Neuronal stem cell (in vitro differentiated cells): ENCODE data around the gene C2CD4C.

Experiments
- DNase-seq: peaks from one replicate; pipeline ENCODE4 v3.0.0-alpha.2; 2013; ENCODE audit warnings: low spot score
- H2AFZ ChIP-seq: one replicate; pipeline ENCODE4 v1.6.1; 2013; ENCODE audit warnings: mild to moderate bottlenecking, low read length, inconsistent platforms
- H2AK5ac ChIP-seq: 2 replicates; pipeline ENCODE4 v1.6.1; 2013; ENCODE audit warnings: low read depth, mild to moderate bottlenecking, inconsistent platforms, low read length, moderate library complexity, mixed read lengths
- H2BK120ac ChIP-seq: 2 replicates; pipeline ENCODE4 v1.6.1; 2013; ENCODE audit warnings: low read depth, mild to moderate bottlenecking, inconsistent platforms, low read length, moderate library complexity, mixed read lengths
- H2BK12ac ChIP-seq: one replicate; pipeline ENCODE4 v1.6.1; 2013; ENCODE audit warnings: low read length, inconsistent platforms
- H2BK15ac ChIP-seq: 2 replicates; pipeline ENCODE4 v1.6.1; 2013; ENCODE audit warnings: mild to moderate bottlenecking, low read length, inconsistent platforms, mixed read lengths
- H2BK5ac ChIP-seq: one replicate; pipeline ENCODE4 v1.6.1; 2013; ENCODE audit warnings: inconsistent platforms, mild to moderate bottlenecking, low read length, moderate library complexity
- H3K14ac ChIP-seq: one replicate; pipeline ENCODE4 v1.6.1; 2013; ENCODE audit warnings: low read length, inconsistent platforms
- H3K18ac ChIP-seq: 2 replicates; pipeline ENCODE4 v1.6.1; 2013; ENCODE audit warnings: low read length, inconsistent platforms
- H3K23ac ChIP-seq: 2 replicates; pipeline ENCODE4 v1.6.1; 2013; ENCODE audit warnings: low read depth, mild to moderate bottlenecking, mixed read lengths, low read length, inconsistent platforms; ENCODE audit not compliant: poor library complexity
- H3K27ac ChIP-seq: replicated peaks from 3 replicates; pipeline ENCODE4 v1.5.1; 2013; ENCODE audit warnings: low read length, inconsistent platforms
- H3K27me3 ChIP-seq, 3 experiments: 2 replicates each; pipeline ENCODE4 v1.6.1; 2013; ENCODE audit warnings: low read length in 3 of 3, mild to moderate bottlenecking in 2 of 3, inconsistent platforms in 1 of 3, low read depth in 1 of 3, mixed read lengths in 1 of 3, moderate library complexity in 1 of 3; ENCODE audit not compliant: control insufficient read depth in 3 of 3, insufficient read depth in 3 of 3
- H3K36me3 ChIP-seq, 2 donors: replicated peaks in 1 of 2; 2 replicates each; pipeline ENCODE4 v1.6.1; 2013; ENCODE audit warnings: low read length in 2 of 2; ENCODE audit not compliant: control insufficient read depth in 2 of 2, insufficient read depth in 2 of 2
- H3K4ac ChIP-seq: 2 replicates; pipeline ENCODE4 v1.6.1; 2013; ENCODE audit warnings: inconsistent platforms, mild to moderate bottlenecking, low read length, moderate library complexity
- H3K4me1 ChIP-seq, 2 donors: 1 replicate in 1 of 2; 2 replicates in 1 of 2; pipeline ENCODE4 v1.6.1; 2013; ENCODE audit warnings: low read length in 2 of 2, low read depth in 1 of 2; ENCODE audit not compliant: control insufficient read depth in 2 of 2, insufficient read depth in 1 of 2
- H3K4me2 ChIP-seq: one replicate; pipeline ENCODE4 v1.6.1; 2013; ENCODE audit warnings: mild to moderate bottlenecking, low read length, inconsistent platforms; ENCODE audit not compliant: insufficient read depth, poor library complexity, severe bottlenecking
- H3K4me3 ChIP-seq, 2 donors: 2 replicates each; pipeline ENCODE4 v1.5.1; 2013; ENCODE audit warnings: low read length in 2 of 2, mild to moderate bottlenecking in 2 of 2, inconsistent platforms in 1 of 2, moderate library complexity in 1 of 2
- H3K79me1 ChIP-seq: one replicate; pipeline ENCODE4 v1.6.1; 2013; ENCODE audit warnings: low read depth, mild to moderate bottlenecking, inconsistent platforms, low read length, moderate library complexity
- H3K9ac ChIP-seq: one replicate; pipeline ENCODE4 v1.6.1; 2013; ENCODE audit warnings: mild to moderate bottlenecking, low read depth, low read length, inconsistent platforms; ENCODE audit not compliant: poor library complexity
- H3K9me3 ChIP-seq, 2 donors: replicated peaks in 1 of 2; 2 replicates each; pipeline versions ENCODE3 to v1.6.1; 2013; ENCODE audit warnings: low read length in 2 of 2, mild to moderate bottlenecking in 2 of 2, inconsistent platforms in 1 of 2, low read depth in 1 of 2, mixed read lengths in 1 of 2, moderate library complexity in 1 of 2; ENCODE audit not compliant: control insufficient read depth in 2 of 2, insufficient read depth in 1 of 2
- H4K8ac ChIP-seq: one replicate; pipeline ENCODE4 v1.6.1; 2013; ENCODE audit warnings: low read depth, mild to moderate bottlenecking, inconsistent platforms, low read length, moderate library complexity
- H4K91ac ChIP-seq: one replicate; pipeline ENCODE4 v1.6.1; 2013; ENCODE audit warnings: low read length, low read depth, mild to moderate bottlenecking, inconsistent platforms; ENCODE audit not compliant: poor library complexity
- WGBS, 2 donors: extraction: QIAGEN DNeasy Blood & Tissue Kit; methylation state at CpG; one replicate each; pipeline ENCODE4 v1.1.7; 2013; ENCODE audit warnings: missing lambda C conversion rate in 2 of 2, mixed read lengths in 1 of 2; ENCODE audit not compliant: insufficient read length in 2 of 2, insufficient replicate concordance in 1 of 2; ENCODE audit errors: extremely low coverage in 2 of 2; 5-methylcytosine and 5-hydroxymethylcytosine counted together

C2CD4C gene

GRCh38 chr19:407511-408440, 1.2 kb downstream of the C2CD4C start:
- peak overlapping the region; percentile 31 for H3K14ac ChIP-seq
- H3K18ac ChIP-seq, result peak overlapping the region; percentile 99
- WGBS, 2 donors, result no CpG with 5 or more reads among the region's 70 CpGs
- peaks cover 0 to 10% (median 5%) of the 10 kb centered on the region in 3 experiments for H3K27me3 ChIP-seq
- H2BK120ac ChIP-seq, result peak overlapping the region; percentile 95
- H3K9ac ChIP-seq, result peak overlapping the region; percentile 70
- H4K91ac ChIP-seq, result no peak overlapping the region
- peak overlapping the region; percentile 55 to 89 for H3K4me3 ChIP-seq
- peaks cover 16 to 18% of the 10 kb centered on the region in 2 donors for H3K4me1 ChIP-seq
- no peaks in the 10 kb centered on the region for H3K36me3 ChIP-seq
- no peak overlapping the region for H4K8ac ChIP-seq
- H3K4me2 ChIP-seq, result peak overlapping the region; percentile 93
- peak overlapping the region; percentile 16 for H2BK12ac ChIP-seq
- H2BK15ac ChIP-seq, result peak overlapping the region; percentile 96
- no peak overlapping the region for H3K27ac ChIP-seq
- H3K23ac ChIP-seq, result peak overlapping the region; percentile 85
- H2BK5ac ChIP-seq, result peak overlapping the region; percentile 82
- H2AK5ac ChIP-seq, result peak overlapping the region; percentile 99
- no peak overlapping the region for H3K4ac ChIP-seq
- no peak for DNase-seq
- H3K9me3 ChIP-seq, result peaks cover 5 to 6% of the 10 kb centered on the region in 2 donors
- H3K79me1 ChIP-seq, result peaks cover 7% of the 10 kb centered on the region
- H2AFZ ChIP-seq, result peak overlapping the region; percentile 95

GRCh38 chr19:406971-407510, 1.9 kb downstream of the C2CD4C start:
- peak overlapping the region; percentile 99 for H2AK5ac ChIP-seq
- H3K27me3 ChIP-seq, result peaks cover 0 to 10% (median 5%) of the 10 kb centered on the region in 3 experiments
- no peak overlapping the region for H3K4me3 ChIP-seq
- peaks cover 9 to 13% of the 10 kb centered on the region in 2 donors for H3K4me1 ChIP-seq
- H3K27ac ChIP-seq, result no peak overlapping the region
- peaks cover 7% of the 10 kb centered on the region for H3K79me1 ChIP-seq
- no peak overlapping the region for H3K4ac ChIP-seq
- no peaks in the 10 kb centered on the region for H3K36me3 ChIP-seq
- H3K23ac ChIP-seq, result peak overlapping the region; percentile 60
- H4K8ac ChIP-seq, result no peak overlapping the region
- no peak for DNase-seq
- H3K9me3 ChIP-seq, result peaks cover 5 to 6% of the 10 kb centered on the region in 2 donors
- no peak overlapping the region for H2AFZ ChIP-seq
- H2BK12ac ChIP-seq, result peak overlapping the region; percentile 90
- H2BK120ac ChIP-seq, result no peak overlapping the region
- no peak overlapping the region for H2BK5ac ChIP-seq
- H2BK15ac ChIP-seq, result peak overlapping the region; percentile 96
- no peak overlapping the region for H4K91ac ChIP-seq
- H3K4me2 ChIP-seq, result no peak overlapping the region
- H3K9ac ChIP-seq, result no peak overlapping the region
- no CpG with 5 or more reads among the region's 48 CpGs for WGBS, 2 donors
- no peak overlapping the region for H3K18ac ChIP-seq
- H3K14ac ChIP-seq, result no peak overlapping the region

- Histone ChIP-seq H2BK15ac (peak overlapping the region; percentile 43), H2BK12ac (peak overlapping the region; percentile 97), H3K27me3 (peaks cover 0 to 10% (median 5%) of the 10 kb centered on the region in 3 experiments), H3K18ac (no peak overlapping the region), H3K36me3 (no peaks in the 10 kb centered on the region), H3K4me3 (no peak overlapping the region), H3K14ac (no peak overlapping the region), H2BK5ac (no peak overlapping the region), H3K4ac (no peak overlapping the region), H3K4me1 (peaks cover 8 to 9% of the 10 kb centered on the region in 2 donors), H3K4me2 (peak overlapping the region; percentile 11), H2BK120ac (no peak overlapping the region), H4K8ac (no peak overlapping the region), H3K9me3 (peaks cover 5 to 6% of the 10 kb centered on the region in 2 donors), H4K91ac (no peak overlapping the region), H3K27ac (no peak overlapping the region), H3K23ac (peak overlapping the region; percentile 59), H3K9ac (no peak overlapping the region), H2AFZ (no peak overlapping the region), H3K79me1 (peaks cover 7% of the 10 kb centered on the region), H2AK5ac (peak overlapping the region; percentile 73)
- DNase-seq, result no peak
- no CpG with 5 or more reads among the region's 41 CpGs for WGBS, 2 donors
Observed at GRCh38 chr19:406135-406781, 2.7 kb downstream of the C2CD4C start.
